Measurements from ENCODE around the gene CTAGE9.

Gene CTAGE9

GRCh38 chr6:131747821-131748353, 37.1 kb upstream of the CTAGE9 start:
- no peak overlapping the region for H3K27ac ChIP-seq
- no peak for TF ChIP-seq CTCF (conservative IDR thresholded peaks at IDR 0.05)
- TF ChIP-seq ZFX (IDR thresholded peaks at IDR 0.05): no peak

- TF ChIP-seq CTCF (conservative IDR thresholded peaks at IDR 0.05) (no peak), ZFX (IDR thresholded peaks at IDR 0.05) (no peak)
- no peak overlapping the region for H3K27ac ChIP-seq
These were observed 34.7 kb upstream of the CTAGE9 start for GRCh38 chr6:131745476-131745875.

GRCh38 chr6:131744432-131745287, 33.8 kb upstream of the CTAGE9 start:
- no peak overlapping the region for H3K27ac ChIP-seq
- no peak for TF ChIP-seq ZFX (IDR thresholded peaks at IDR 0.05)
- no peak for TF ChIP-seq CTCF (conservative IDR thresholded peaks at IDR 0.05)

- no peak overlapping the region for H3K27ac ChIP-seq
- TF ChIP-seq ZFX (IDR thresholded peaks at IDR 0.05): no peak
- no peak for TF ChIP-seq CTCF (conservative IDR thresholded peaks at IDR 0.05)
These were observed 31.0 kb upstream of the CTAGE9 start for GRCh38 chr6:131741688-131742393.

GRCh38 chr6:131740161-131740560, 29.3 kb upstream of the CTAGE9 start:
- TF ChIP-seq ZFX (IDR thresholded peaks at IDR 0.05) (no peak), CTCF (conservative IDR thresholded peaks at IDR 0.05) (no peak)
- H3K27ac ChIP-seq: no peak overlapping the region

- TF ChIP-seq ZFX (IDR thresholded peaks at IDR 0.05): no peak
- no peak for TF ChIP-seq CTCF (conservative IDR thresholded peaks at IDR 0.05)
- no peak overlapping the region for H3K27ac ChIP-seq
These were observed 28.3 kb upstream of the CTAGE9 start for GRCh38 chr6:131739136-131739535.

- no peak overlapping the region for H3K27ac ChIP-seq
- TF ChIP-seq ZFX (IDR thresholded peaks at IDR 0.05) (no peak), CTCF (conservative IDR thresholded peaks at IDR 0.05) (no peak)
These were observed 26.0 kb upstream of the CTAGE9 start for GRCh38 chr6:131736811-131737210.

All from C4-2B (cell line).